Right ventricle myocardium superior (tissue), 1 donor: Measurements from ENCODE around the gene LRP5. TPM values are rescaled to one million over a fixed set of nuclear protein-coding genes. Genes with fewer than 3 reads are reported as not detected.
"Not testable (repeated sequence)": the region's sequence is repeated elsewhere in the genome, so short reads cannot be mapped to it uniquely, and the experiment has no call there.

Experiments used
- ATAC-seq: fragments of 200-7000 bp; cut with Tn5 transposase; one replicate; pipeline ENCODE4 v1.9.1; 2020; ENCODE audit warnings: mild to moderate bottlenecking; ENCODE audit not compliant: poor library complexity
- DNase-seq: peaks from one replicate; pipeline ENCODE4 v3.0.0-alpha.2; 2020
- intact Hi-C: fragments of 100-400 bp; cut with DNase I; formaldehyde crosslinking; loops from one replicate; pipeline ENCODE4 v1.11.2; 2022
- total RNA-seq: library from RNA; stranded (reverse); fragmentation: NEBNext Ultra II Directional; extraction: Animal tissue kit (Norgen Biotek cat#: 25700); gene quantifications from one replicate; pipeline ENCODE4 v1.2.1, GENCODE V29; 2021
- donor health status: DM: no; HTN: yes; CAD: no; lungs with severe emphysema.

LRP5 gene
- total RNA-seq, 1 donor from 2014 or later = 49.8 TPM

DNA sequence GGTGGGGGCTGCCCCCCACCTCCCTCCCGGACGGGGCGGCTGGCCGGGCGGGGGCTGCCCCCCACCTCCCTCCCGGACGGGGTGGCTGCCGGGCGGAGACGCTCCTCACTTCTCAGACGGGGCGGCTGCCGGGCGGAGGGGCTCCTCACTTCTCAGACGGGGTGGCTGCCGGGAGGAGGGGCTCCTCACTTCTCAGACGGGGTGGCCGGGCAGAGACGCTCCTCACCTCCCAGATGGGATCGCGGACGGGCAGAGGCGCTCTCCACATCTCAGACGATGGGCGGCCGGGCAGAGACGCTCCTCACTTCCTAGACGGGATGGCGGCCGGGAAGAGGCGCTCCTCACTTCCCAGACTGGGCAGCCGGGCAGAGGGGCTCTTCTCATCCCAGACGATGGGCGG is 163.2 kb downstream of the LRP5 start:
- ATAC-seq, intact Hi-C loops, DNase-seq: not testable (repeated sequence)

DNA sequence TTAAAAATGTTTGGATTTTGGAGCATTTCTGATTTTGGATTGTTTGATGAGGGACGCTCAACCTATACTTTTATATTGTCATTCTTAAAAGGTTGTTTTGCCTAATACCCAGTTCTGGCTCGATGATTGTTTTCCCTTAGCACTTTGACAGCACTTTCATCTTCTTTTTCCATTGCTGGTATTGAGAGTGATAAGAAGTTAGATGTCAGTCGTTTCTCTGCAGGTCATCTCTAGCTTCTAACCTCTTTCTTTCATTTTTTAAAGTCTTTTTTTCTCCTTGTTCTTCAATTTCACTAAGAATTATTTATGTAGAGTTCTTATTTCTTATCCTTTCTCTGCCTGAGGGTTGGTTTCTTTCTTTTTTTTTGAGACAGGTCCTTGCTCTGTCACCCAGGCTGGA is 167.0 kb downstream of the LRP5 start:
- ATAC-seq = no peak
- no peak for DNase-seq
- intact Hi-C loops = no loop called here

DNA sequence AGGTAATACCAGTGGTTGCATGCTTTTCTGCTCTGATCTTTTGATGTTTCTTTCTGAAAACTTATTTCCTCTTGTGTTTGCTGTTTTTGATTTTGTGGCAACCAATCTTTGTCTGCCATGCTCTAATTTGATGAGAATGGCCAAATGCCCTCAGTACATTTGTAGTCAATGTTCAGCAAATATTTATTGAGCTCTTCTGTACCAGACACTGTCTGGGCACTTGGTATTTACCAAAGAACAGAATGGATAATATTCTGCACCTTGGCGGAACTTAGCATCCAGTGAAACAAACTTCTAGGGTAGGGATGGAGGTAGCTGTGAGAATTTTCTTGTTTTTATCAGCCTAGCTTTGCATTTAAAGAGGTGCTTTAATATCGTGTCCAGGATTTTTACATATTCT is 167.8 kb downstream of the LRP5 start:
- ATAC-seq (no peak), DNase-seq (no peak)
- intact Hi-C loops = no loop called here

DNA sequence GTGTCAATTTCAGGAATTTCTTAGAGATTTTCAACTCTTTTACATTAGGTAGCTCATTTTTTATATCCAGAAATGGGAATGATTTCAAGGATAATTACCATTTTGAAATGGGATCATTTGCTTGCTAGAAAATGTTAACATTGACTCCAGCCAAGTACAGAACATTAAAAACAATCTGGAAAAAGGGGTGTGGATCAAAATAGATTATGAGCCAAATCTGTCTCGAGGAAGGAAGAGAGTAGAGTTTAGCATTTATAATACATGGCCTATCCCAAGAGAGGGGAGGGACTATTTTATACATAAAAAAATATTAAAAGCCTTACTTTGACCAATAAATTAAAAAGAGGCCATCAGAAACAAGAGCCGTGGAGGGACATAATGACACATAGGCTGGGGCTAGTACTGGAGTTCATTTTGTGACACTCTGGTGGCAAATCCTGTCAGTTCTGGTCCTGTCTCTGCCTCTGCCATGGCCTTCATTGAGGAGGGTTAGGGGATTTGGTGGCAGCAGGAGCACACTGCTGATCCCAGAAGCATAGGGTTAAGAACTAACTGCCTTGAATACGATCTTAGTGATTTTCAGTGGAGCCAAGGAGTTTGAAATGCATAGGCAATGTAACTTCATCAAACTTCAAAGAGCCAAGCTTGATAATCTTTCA is 168.6 kb downstream of the LRP5 start:
- peak; percentile 52 for ATAC-seq
- intact Hi-C loops = no loop called here
- DNase-seq = no peak

DNA sequence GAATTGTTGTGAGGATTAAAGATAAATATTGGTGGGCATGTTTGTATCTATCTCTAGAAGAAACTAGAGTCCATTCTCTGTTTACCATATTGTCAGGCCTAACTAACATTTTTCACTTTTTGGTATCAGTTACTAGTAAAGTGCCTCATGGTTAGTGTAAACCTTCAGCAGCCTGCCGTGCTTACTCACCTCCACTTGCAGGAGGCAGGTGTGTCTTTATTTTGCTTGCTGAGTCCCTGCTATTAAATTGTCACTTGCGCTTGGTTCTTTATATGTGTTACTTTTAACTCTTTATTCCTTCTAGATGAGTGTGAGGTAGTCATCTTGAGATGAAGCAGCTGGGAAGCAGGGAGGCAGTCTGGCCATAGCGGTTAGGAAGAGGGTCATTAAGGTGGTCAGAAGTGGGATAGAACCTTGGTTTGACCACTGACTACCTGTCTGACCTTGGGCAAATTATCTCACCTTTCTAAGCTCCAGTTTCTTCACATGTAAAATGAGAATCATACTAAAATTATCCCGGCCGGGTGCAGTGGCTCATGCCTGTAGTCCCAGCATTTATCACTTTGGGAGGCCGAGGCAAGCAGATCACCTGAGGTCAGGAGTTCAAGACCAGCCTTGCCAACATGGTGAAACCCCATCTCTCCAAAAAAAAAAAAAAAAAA is 169.3 kb downstream of the LRP5 start:
- DNase-seq (no peak), ATAC-seq (no peak)
- intact Hi-C loops = no loop called here

DNA sequence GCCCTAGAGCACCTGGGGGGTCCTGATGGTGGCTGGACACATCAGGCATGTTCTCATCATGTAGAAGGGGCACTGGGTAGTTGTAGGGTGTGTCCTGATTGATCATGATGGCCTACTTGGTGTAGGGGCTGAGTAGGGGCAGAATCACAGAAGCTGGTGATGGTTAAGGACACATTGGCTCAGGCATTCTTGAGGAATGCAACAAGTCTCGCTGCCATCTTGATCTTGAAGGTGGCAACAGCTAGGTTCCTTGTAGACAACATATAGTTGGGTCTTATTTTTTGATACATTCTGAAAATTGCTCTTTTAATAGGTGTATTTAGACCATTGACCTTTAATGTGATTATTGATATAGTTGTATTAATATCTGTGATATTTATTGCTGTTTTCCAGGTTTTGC is 176.2 kb downstream of the LRP5 start:
- peak; percentile 26 for ATAC-seq

DNA sequence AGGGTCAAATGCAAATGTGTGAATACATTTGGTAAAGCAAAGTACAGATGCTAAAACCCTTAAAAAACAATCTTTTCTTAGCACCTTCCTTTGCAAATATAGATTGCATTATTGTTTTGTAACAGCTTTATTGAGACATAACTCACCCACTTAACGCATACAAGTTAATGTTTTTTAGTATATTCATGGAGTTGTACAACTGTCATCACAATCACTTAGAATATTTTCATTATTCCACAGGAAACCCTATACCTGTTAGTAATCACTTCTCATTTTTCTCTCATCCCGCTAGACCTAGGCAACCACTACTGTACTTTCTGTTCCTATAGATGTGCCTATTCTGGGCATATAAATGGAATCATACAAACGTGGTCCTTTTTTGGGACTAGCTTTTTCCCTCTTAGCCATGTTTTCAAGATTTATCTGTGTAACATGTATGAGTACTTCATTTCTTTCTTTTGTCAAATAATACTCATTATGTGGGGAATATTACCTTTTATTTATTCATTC is 182.9 kb downstream of the LRP5 start:
- ATAC-seq (no peak), DNase-seq (no peak)
- intact Hi-C loops = no loop called here

More for the DNA sequence above, 176.2 kb downstream of the LRP5 start:
- no peak for DNase-seq
- intact Hi-C loops = no loop called here

DNA sequence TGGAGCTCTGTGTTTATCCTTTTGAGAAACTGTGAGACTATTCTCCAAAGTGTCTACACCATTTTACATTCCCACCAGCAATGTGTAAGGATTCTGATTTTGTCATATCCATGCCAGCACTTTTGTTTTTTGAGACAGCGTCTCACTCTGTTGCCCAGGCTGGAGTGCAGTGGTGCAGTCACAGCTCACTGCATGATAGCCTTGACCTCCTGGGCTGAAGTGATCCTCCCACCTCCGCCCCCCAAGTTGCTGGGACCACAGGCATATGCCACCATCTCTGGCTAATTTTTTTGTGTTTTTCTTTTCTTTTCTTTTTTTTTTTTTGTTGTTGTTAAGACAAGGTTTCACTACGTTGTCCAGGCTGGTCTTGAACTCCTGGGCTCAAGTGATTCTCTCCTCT is 183.5 kb downstream of the LRP5 start:
- intact Hi-C loops = no loop called here
- ATAC-seq = no peak
- no peak for DNase-seq

- ATAC-seq (no peak), DNase-seq (no peak)
- intact Hi-C loops = no loop called here
Observed at GRCh38 chr11:68497761-68498160, 185.4 kb downstream of the LRP5 start.

- DNase-seq = no peak
- intact Hi-C loops = no loop called here
- ATAC-seq = peak; percentile 58
Observed at GRCh38 chr11:68498321-68498720, 185.9 kb downstream of the LRP5 start.

Other genes starting within 250 kb of the LRP5 start
- 8.4 TPM for gene CHKA, start 191.2 kb upstream of the LRP5 start, total RNA-seq
- 22.5 TPM for gene KMT5B, start 99.3 kb upstream of the LRP5 start, total RNA-seq
- 21.8 TPM for gene C11orf24, start 40.6 kb upstream of the LRP5 start, total RNA-seq
- 73.9 TPM for gene PPP6R3, start 148.2 kb downstream of the LRP5 start, total RNA-seq